ENCODE measurements around the gene SEPSECS.

- TF ChIP-seq TOX (CRISPR knock-in tag; IDR thresholded peaks at IDR 0.05; ENCODE audit: borderline replicate concordance) (no peak), SNAI2 (CRISPR knock-in tag; IDR thresholded peaks at IDR 0.05) (no peak), CSRNP3 (CRISPR knock-in tag; IDR thresholded peaks at IDR 0.05) (no peak), RARB (CRISPR knock-in tag; IDR thresholded peaks at IDR 0.05) (no peak), ARNTL (CRISPR knock-in tag; IDR thresholded peaks at IDR 0.05; ENCODE audit: borderline replicate concordance, low read depth) (no peak), POU6F1 (CRISPR knock-in tag; IDR thresholded peaks at IDR 0.05; ENCODE audit: borderline replicate concordance, low read depth) (no peak), PPARA (CRISPR knock-in tag; IDR thresholded peaks at IDR 0.05; ENCODE audit: borderline replicate concordance) (no peak), ESRRG (CRISPR knock-in tag; IDR thresholded peaks at IDR 0.05) (no peak), ZNF565 (CRISPR knock-in tag; conservative IDR thresholded peaks at IDR 0.05; ENCODE audit: low read depth) (no peak), ZNF70 (CRISPR knock-in tag; IDR thresholded peaks at IDR 0.05) (no peak), CREB5 (CRISPR knock-in tag; IDR thresholded peaks at IDR 0.05; ENCODE audit: low read depth) (no peak), ZFP30 (CRISPR knock-in tag; IDR thresholded peaks at IDR 0.05) (no peak), PATZ1 (CRISPR knock-in tag; IDR thresholded peaks at IDR 0.05; ENCODE audit: borderline replicate concordance) (no peak), CSDC2 (CRISPR knock-in tag; IDR thresholded peaks at IDR 0.05) (no peak)
Observed at GRCh38 chr4:25207997-25208396, 47.7 kb upstream of the SEPSECS start.
